ENCODE data around the gene GLYR1.

DNA sequence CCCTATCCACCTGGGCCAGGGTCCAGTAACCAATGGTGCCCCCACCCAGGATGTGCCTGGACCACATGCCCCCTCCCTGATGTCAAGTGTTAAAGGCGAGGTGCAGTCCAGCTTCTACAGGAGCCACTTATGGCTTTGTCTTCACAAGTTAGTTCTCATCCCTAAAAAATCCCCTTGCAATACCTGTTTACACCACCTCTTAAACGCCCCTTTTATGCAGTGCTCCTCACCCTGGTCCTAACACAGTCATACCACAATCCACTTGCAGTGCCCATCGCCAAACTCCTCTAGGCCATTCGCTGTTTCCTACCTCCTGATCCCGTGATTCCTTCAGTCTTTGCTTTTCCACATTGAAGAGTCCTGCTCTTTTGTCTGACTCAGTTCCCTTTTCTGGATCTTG, 7.1 kb downstream of the GLYR1 start:
- TF ChIP-seq, protein P1, sequence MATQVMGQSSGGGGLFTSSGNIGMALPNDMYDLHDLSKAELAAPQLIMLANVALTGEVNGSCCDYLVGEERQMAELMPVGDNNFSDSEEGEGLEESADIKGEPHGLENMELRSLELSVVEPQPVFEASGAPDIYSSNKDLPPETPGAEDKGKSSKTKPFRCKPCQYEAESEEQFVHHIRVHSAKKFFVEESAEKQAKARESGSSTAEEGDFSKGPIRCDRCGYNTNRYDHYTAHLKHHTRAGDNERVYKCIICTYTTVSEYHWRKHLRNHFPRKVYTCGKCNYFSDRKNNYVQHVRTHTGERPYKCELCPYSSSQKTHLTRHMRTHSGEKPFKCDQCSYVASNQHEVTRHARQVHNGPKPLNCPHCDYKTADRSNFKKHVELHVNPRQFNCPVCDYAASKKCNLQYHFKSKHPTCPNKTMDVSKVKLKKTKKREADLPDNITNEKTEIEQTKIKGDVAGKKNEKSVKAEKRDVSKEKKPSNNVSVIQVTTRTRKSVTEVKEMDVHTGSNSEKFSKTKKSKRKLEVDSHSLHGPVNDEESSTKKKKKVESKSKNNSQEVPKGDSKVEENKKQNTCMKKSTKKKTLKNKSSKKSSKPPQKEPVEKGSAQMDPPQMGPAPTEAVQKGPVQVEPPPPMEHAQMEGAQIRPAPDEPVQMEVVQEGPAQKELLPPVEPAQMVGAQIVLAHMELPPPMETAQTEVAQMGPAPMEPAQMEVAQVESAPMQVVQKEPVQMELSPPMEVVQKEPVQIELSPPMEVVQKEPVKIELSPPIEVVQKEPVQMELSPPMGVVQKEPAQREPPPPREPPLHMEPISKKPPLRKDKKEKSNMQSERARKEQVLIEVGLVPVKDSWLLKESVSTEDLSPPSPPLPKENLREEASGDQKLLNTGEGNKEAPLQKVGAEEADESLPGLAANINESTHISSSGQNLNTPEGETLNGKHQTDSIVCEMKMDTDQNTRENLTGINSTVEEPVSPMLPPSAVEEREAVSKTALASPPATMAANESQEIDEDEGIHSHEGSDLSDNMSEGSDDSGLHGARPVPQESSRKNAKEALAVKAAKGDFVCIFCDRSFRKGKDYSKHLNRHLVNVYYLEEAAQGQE (IDR thresholded peaks at IDR 0.05; ENCODE audit: insufficient read depth in 1 of 2, low read depth in 2 of 2, low read length in 2 of 2) = no peak
- TF ChIP-seq POLR2AphosphoS5 (IDR thresholded peaks at IDR 0.05; ENCODE audit: low read depth, low read length) (no peak), TAF1 (IDR thresholded peaks at IDR 0.05; ENCODE audit: borderline replicate concordance, insufficient read depth, low read length) (no peak), SIN3A (IDR thresholded peaks at IDR 0.05; ENCODE audit: borderline replicate concordance, insufficient read depth, low read length) (no peak), FOXP2 (optimal IDR thresholded peaks at IDR 0.05; ENCODE audit: borderline replicate concordance, extremely low read depth, extremely low read length, insufficient read depth) (no peak)
